ENCODE measurements around the gene ALG14.
"Not testable (repeated sequence)": the region's sequence is repeated elsewhere in the genome, so short reads cannot be mapped to it uniquely, and the experiment has no call there.

Gene ALG14

GRCh38 chr1:95041491-95042165 is 31.1 kb downstream of the ALG14 start:
- DNase-seq: no peak

DNA sequence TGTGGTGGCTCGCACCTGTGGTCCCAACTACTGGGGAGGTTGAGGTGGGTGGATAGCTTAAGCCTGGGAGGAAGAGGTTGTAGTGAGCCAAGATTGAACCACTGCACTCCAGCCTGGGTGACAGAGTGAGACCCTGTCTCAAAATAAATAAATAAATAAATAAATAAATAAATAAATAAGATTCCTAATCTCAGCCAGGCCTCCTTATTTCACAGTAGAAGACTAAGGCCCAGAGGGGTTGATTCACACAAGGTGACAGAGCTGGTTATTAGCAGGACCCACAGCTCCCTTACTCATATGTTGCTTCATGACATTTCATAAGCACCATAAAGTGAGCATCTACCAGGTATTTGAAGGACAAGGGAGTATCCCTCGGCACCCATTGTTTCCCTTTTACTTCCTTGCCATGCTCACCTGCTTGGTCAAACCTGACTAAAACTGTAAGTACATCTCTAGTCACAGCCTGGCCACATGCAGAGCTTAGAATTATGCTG is 32.7 kb downstream of the ALG14 start:
- DNase-seq: no peak

- DNase-seq: no peak
These were observed 33.3 kb downstream of the ALG14 start for GRCh38 chr1:95039360-95040031.

- no peak for DNase-seq
These were observed 37.2 kb downstream of the ALG14 start for GRCh38 chr1:95035536-95035935.

- no peak for DNase-seq
These were observed 38.2 kb downstream of the ALG14 start for GRCh38 chr1:95034506-95034905.

- DNase-seq: no peak
These were observed 38.9 kb downstream of the ALG14 start for GRCh38 chr1:95033843-95034242.

GRCh38 chr1:95029532-95029931 is 43.2 kb downstream of the ALG14 start:
- no peak for DNase-seq

DNA sequence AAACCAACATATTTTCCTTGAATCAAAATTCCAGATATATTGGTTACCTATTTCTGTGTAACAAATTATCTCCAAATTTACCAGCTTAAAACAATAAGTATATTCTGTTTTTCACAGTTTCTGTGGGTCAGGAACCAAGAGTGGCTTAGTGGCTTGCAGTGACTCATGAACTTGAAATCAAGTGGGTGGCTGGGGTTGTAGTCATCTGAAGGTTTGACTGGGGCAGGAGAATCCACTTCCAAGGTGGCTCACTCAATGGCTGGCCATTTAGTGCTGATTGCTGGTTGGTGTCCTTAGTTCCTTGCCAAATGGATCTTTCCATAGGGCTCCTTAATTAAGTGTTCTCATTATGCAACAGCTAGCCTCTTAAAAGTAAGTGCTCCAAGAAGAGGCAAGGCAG is 43.8 kb downstream of the ALG14 start:
- no peak for DNase-seq

DNA sequence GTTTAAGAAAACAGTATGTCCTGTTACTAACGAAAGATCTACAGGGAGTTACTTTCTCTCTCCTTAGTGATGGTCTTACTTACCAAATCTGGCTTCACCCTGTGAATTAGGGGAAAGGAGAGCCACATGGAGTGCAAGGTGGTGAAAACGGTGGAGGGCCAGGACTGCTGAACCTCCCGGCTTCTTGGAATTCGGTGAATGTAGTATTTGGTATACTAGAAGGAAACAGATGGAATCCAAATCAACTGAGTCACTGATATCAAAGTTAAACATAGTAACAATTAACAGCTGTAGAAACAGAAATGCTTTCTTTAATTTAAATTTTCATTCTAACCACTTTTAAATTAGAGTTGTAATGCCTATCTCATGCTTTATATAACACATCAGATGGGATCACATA is 45.7 kb downstream of the ALG14 start:
- no peak for DNase-seq

- DNase-seq: no peak
These were observed 49.2 kb downstream of the ALG14 start for GRCh38 chr1:95023399-95024043.

DNA sequence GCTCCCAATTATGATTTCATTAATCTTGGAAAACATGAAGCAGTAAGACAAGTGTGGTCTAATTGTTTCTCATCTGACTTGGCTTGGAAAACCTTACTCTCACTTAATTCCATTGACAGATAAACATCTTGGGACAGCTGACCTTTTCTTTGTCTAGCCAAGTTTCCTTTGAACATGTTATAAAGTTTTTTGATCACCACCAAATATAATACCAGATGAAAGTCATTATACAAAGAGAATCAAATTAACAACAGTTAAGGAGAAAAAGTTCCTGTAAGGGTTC is 50.2 kb downstream of the ALG14 start:
- no peak for DNase-seq

DNA sequence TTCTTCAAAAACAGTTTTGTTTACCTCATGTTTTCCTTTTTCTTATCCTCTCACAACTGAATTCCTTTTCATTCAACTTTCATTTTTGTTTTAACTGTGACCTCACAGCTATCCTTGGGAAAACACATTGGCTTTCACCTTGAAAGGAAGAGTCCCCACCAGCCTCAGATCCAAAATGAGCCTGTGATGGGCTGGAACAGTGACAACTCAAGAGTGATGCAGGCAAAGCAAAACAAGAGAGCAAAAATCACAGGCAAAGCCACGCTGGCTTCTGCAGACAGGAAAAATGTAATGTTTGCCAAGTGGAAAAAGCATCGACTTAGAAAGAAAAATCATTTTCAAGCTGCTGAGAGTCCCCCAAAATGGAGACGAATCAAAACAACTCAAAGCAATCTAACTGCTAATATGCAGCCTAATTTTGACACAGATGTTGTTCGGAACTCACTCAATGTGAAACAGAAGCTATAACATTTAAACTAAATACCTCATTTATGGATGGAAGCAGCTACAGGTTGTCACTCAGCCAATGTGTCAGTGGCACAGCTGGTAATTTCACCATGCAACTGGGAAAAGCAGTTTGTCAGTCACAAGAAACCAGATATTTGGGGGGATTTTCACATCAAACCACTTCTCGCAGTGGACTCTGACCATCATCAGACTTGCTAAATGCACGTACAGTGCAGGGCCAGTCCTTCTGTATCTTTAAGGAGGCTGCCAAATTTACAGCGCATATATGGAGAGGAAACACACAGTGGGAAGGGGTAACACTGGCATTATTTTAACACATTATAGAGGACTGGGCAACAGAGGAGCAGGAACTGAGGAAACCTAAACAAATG is 50.7 kb downstream of the ALG14 start:
- DNase-seq: no peak

DNA sequence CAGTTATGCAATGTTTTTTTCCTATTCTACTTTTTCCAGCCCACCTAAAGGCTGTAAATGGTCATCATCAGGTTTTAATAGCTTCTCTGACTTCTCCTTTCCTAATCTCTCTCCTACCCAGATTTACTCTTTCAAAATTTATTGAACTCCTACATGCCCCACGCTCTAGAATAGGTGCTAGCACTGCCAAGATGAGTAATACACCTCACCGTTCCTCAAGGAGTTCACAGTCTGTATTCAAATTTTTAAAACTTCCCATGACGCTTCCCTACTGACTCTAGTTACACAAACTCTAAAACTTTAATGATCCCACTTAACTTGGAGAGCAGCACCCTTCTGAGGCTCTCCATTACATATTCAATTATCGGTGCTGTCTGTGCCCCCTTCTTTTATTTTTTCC is 51.6 kb downstream of the ALG14 start:
- no peak for DNase-seq

- DNase-seq: not testable (repeated sequence)
These were observed 53.3 kb downstream of the ALG14 start for GRCh38 chr1:95019466-95019865.

GRCh38 chr1:95018602-95019369 is 54.0 kb downstream of the ALG14 start:
- no peak for DNase-seq

DNA sequence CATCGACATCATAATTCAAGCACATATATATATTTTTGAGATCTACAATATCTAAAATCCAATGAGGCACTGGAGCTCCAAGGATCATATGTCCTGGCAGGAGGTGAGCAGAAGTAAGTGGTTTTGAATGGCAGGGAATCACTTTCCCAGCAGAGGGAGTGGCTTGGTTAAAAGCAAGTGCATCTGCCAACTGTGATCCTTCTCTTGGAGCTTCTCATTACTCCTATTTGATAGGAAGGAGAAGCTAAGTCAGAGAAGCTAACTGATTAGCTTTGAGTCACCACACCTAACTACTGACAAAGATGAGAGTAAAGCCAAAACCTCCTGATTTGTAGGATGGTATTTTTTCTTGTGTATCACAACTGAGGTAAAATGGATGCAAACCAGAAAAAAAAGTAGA is 55.0 kb downstream of the ALG14 start:
- no peak for DNase-seq

DNA sequence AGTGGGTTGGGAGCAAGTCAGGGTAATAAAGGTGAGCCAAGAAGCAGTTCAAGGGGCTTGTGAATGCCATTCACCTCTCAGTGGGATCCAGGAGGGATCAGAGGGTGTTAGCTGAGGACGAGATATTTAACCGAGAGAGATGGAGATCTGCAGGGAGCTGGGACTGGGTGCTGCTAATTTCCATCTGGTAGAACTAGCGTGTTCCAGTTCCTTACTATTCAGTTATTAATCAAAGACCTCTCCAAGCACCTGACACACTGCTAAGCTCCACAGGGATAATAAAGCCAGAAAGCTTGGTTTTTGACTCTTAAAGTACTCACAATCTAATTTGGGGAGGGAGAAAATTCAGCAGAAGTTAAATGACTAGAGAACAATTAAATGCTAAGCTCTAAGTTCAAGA is 57.7 kb downstream of the ALG14 start:
- no peak for DNase-seq

DNA sequence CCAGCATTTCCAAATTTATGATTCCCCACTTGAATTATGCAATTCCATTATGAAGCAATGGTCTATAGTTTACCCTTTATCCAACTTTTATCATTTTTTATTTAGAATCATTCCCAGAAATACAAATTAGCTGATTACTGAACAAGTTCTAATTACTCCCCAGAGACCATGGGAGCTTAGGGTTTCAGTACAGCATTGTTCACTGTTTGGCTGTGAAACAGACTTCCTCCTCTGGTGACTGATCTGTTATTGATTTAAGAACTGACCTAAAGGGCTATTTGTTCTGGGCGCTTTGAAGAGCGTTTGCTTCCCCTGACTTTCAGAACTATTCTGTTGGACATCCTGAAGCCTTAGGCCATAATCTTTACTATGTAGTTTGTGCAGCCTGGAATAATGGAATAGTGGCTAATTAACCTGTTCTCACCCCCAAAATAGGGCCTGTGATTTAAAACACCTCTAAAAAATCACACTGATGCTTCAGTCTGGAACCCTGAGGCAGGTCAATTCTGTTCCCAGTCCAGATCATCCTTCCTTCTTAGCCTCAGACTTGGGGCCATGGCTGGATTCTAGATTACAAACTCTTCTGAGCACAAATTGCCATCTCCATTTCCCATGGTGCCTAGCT is 58.7 kb downstream of the ALG14 start:
- DNase-seq: no peak

DNA sequence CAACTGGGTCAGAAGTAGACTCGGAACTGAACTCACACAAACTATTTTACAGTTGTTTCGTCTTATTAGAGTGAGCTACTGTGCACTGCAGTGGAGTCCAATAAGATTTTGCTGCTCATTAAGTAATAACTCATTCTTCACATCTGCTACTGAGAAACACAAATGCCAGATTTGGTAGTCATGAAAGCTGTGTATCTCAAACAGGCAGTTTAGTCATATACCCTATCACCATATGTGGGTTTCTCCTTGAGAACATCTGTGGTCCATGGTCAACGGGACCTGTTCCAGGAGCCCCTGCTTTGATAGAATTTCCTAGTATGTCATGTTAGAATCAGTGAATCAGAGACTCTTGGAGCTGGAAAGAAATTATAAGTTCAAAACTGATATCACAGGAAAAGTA is 60.4 kb downstream of the ALG14 start:
- DNase-seq: no peak

GRCh38 chr1:95010158-95010557 is 62.6 kb downstream of the ALG14 start:
- no peak for DNase-seq

- DNase-seq: no peak
These were observed 65.1 kb downstream of the ALG14 start for GRCh38 chr1:95007687-95008086.

- no peak for DNase-seq
These were observed 66.1 kb downstream of the ALG14 start for GRCh38 chr1:95006681-95007080.

All from NCI-H2081 treated with DMSO at 0.1 percent for 48 hours (cell line).